Measurements from ENCODE around the gene ATG4B.

GRCh38 chr2:241607162-241607885 is 30.2 kb upstream of the ATG4B start:
- TF ChIP-seq GABPB1 (CRISPR knock-in tag; IDR thresholded peaks at IDR 0.05) (no peak), FOXJ3 (CRISPR knock-in tag; IDR thresholded peaks at IDR 0.05; ENCODE audit: borderline replicate concordance) (no peak), RELA (CRISPR knock-in tag; IDR thresholded peaks at IDR 0.05; ENCODE audit: borderline replicate concordance) (no peak), NR1H2 (CRISPR knock-in tag; IDR thresholded peaks at IDR 0.05) (no peak), NFYB (CRISPR knock-in tag; conservative IDR thresholded peaks at IDR 0.05; ENCODE audit: low read depth) (no peak)
- TF ChIP-seq, protein P1, sequence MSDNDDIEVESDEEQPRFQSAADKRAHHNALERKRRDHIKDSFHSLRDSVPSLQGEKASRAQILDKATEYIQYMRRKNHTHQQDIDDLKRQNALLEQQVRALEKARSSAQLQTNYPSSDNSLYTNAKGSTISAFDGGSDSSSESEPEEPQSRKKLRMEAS (CRISPR knock-in tag; IDR thresholded peaks at IDR 0.05), result no peak
- TF ChIP-seq, protein P2, sequence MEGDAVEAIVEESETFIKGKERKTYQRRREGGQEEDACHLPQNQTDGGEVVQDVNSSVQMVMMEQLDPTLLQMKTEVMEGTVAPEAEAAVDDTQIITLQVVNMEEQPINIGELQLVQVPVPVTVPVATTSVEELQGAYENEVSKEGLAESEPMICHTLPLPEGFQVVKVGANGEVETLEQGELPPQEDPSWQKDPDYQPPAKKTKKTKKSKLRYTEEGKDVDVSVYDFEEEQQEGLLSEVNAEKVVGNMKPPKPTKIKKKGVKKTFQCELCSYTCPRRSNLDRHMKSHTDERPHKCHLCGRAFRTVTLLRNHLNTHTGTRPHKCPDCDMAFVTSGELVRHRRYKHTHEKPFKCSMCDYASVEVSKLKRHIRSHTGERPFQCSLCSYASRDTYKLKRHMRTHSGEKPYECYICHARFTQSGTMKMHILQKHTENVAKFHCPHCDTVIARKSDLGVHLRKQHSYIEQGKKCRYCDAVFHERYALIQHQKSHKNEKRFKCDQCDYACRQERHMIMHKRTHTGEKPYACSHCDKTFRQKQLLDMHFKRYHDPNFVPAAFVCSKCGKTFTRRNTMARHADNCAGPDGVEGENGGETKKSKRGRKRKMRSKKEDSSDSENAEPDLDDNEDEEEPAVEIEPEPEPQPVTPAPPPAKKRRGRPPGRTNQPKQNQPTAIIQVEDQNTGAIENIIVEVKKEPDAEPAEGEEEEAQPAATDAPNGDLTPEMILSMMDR (IDR thresholded peaks at IDR 0.05), result no peak
